Peyer's patch (tissue), 4 donors: ENCODE results near the gene DMD. TPM values are rescaled to one million over a fixed set of nuclear protein-coding genes. Genes with fewer than 3 reads are reported as not detected.

ENCODE experiments used
- DNase-seq, 3 donors: peaks; one replicate each; pipeline ENCODE4 v3.0.0-alpha.2; 2017 to 2019
- H3K27ac ChIP-seq, 4 donors: fragments of 200-600 bp; sonication (generic); one replicate each; pipeline ENCODE4 v1.5.1; 2016 to 2019
- H3K27me3 ChIP-seq, 2 donors: fragments of 200-600 bp; sonication (generic); one replicate each; pipeline ENCODE4 v1.5.1; 2019
- H3K36me3 ChIP-seq, 3 donors: fragments of 200-600 bp; sonication (generic); one replicate each; pipeline ENCODE4 v1.5.1; 2016 to 2019
- H3K4me1 ChIP-seq, 4 donors: fragments of 200-600 bp; sonication (generic); one replicate each; pipeline ENCODE4 v1.5.1; 2016 to 2019
- H3K4me3 ChIP-seq, 4 donors: fragments of 200-600 bp; sonication (generic); 1 replicate in 3 of 4; 2 replicates in 1 of 4; pipeline ENCODE4 v1.5.1; 2016 to 2019; ENCODE audit warnings: mild to moderate bottlenecking in 1 of 4
- H3K9me3 ChIP-seq, 4 donors: fragments of 200-600 bp; sonication (generic); one replicate each; pipeline ENCODE4 v1.5.1; 2016 to 2019; ENCODE audit warnings: mild to moderate bottlenecking in 1 of 4
- CTCF ChIP-seq, 6 experiments: fragments of 450-650 bp in 4 of 6; fragments of 200-600 bp in 2 of 6; sonication (generic) in 1 of 6; IDR thresholded peaks; one replicate each; pipeline ENCODE4 v1.5.1; 2017 to 2019; ENCODE audit warnings: antibody characterized with exemption in 6 of 6, mild to moderate bottlenecking in 3 of 6, moderate library complexity in 1 of 6
- POLR2A ChIP-seq, 2 donors: fragments of 450-650 bp; IDR thresholded peaks; one replicate each; pipeline ENCODE4 v1.5.1; 2017; ENCODE audit warnings: antibody characterized with exemption in 2 of 2, mild to moderate bottlenecking in 2 of 2, moderate library complexity in 2 of 2
- total RNA-seq, 4 donors: library from RNA; depleted of rRNA; stranded (reverse); fragments of >200 nt; gene quantifications; one replicate each; pipeline ENCODE4 v1.1.0, GENCODE V29; 2016

Gene DMD
- total RNA-seq, 4 donors from 2014 or later = 15.8 to 109 (median 19.1) TPM

DNA sequence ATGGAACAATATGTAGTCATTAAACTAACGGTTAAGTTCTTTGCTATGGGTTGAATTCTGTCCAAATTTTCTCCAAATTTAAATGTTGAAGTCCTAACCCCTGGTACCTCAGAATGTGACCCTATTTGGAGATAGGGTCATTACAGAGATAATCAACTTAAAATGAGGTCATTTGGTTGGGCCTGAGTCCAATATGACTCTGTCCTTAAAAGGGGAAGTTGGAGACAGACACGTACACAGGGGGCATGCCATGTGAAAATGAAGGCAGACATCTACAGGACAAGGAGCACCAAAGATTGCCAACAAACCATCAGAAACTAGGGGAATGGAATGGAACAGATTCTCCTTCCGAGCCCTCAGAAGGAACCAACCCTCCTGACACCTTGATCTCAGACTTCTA lies 1647.6 kb downstream of the DMD start:
- H3K4me3 ChIP-seq = no peak overlapping the region
- TF ChIP-seq CTCF (IDR thresholded peaks at IDR 0.05) (no peak), POLR2A (IDR thresholded peaks at IDR 0.05) (no peak)
- DNase-seq = no peak
- no peaks in the 10 kb centered on the region for H3K4me1 ChIP-seq
- H3K36me3 ChIP-seq = no peaks in the 10 kb centered on the region
- no peaks in the 10 kb centered on the region for H3K27me3 ChIP-seq
- no peaks in the 10 kb centered on the region for H3K9me3 ChIP-seq
- H3K27ac ChIP-seq = no peak overlapping the region

- H3K4me1 ChIP-seq = no peaks in the 10 kb centered on the region
- no peak for DNase-seq
These were observed 1655.8 kb downstream of the DMD start for GRCh38 chrX:31555506-31555905.

DNA sequence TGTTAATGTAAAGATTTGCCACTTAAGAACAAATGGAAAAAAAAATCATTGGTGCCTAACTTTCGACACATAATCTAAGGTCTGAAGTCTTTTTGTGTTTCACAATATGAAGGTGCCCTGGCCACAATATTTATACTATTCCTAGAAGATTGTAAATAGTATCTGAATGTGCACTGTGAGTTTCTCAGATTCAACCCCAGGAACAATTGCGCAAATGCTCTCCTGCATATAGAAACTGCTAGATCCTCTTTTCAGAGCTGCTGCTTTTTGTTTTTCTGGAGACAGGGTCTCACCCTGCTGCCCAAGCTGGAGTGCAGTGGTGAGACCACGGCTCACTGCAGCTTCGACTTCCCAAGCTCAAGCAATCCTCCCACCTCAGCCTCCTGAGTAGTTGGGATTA lies 1659.4 kb downstream of the DMD start:
- TF ChIP-seq POLR2A (IDR thresholded peaks at IDR 0.05) = no peak
- TF ChIP-seq CTCF (IDR thresholded peaks at IDR 0.05) = no peak
- Histone ChIP-seq H3K36me3 (no peaks in the 10 kb centered on the region), H3K27me3 (no peaks in the 10 kb centered on the region), H3K4me1 (no peaks in the 10 kb centered on the region), H3K9me3 (no peaks in the 10 kb centered on the region), H3K4me3 (no peak overlapping the region), H3K27ac (no peak overlapping the region)
- no peak for DNase-seq

More at GRCh38 chrX:31555506-31555905, 1655.8 kb downstream of the DMD start:
- H3K4me3 ChIP-seq = no peak overlapping the region
- H3K36me3 ChIP-seq = no peaks in the 10 kb centered on the region
- no peaks in the 10 kb centered on the region for H3K9me3 ChIP-seq
- no peak for TF ChIP-seq CTCF (IDR thresholded peaks at IDR 0.05)
- no peak for TF ChIP-seq POLR2A (IDR thresholded peaks at IDR 0.05)
- no peak overlapping the region for H3K27ac ChIP-seq
- no peaks in the 10 kb centered on the region for H3K27me3 ChIP-seq

DNA sequence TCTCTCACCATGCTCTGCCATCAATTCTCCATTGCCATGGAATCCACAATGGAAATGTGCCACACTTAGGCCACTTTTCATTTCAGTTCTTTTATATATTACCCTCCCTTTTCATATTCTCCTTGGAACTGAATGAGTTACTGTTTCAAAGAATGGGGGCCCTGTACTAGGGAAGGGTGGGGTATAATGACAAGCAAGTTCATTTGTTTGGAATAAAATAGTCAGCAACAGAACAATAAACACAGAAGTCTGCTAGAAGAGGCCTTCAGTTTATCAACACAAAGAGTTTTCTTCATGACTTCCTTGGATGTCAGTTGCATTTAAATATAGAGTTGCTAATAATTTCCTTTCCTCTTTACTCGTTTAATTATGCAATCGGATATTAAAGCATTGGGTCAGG lies 1661.2 kb downstream of the DMD start:
- Histone ChIP-seq H3K9me3 (no peaks in the 10 kb centered on the region), H3K4me3 (no peak overlapping the region), H3K4me1 (no peaks in the 10 kb centered on the region), H3K27me3 (no peaks in the 10 kb centered on the region), H3K36me3 (no peaks in the 10 kb centered on the region), H3K27ac (no peak overlapping the region)
- no peak for DNase-seq
- no peak for TF ChIP-seq CTCF (IDR thresholded peaks at IDR 0.05)
- no peak for TF ChIP-seq POLR2A (IDR thresholded peaks at IDR 0.05)

DNA sequence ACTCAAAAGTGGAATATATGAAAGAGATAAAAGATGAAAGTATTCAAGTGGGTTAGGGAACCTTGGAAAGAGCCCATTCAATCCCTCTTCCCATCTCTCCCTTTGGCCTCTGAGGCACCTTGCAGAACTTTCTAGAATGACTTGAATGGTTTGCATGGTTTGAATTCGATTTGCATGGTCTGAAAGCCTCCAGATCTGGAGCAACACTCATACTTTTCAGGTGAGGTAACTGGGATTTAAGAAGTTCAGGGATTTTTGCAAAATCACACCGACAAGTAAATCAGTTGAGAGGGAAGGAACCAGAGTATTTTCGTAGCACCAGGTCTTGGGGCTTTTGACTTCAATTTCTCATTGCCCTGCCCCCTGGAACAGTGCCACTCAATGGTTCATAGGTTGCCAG lies 1663.5 kb downstream of the DMD start:
- Histone ChIP-seq H3K27me3 (no peaks in the 10 kb centered on the region), H3K4me3 (no peak overlapping the region), H3K36me3 (no peaks in the 10 kb centered on the region), H3K27ac (no peak overlapping the region), H3K4me1 (no peaks in the 10 kb centered on the region), H3K9me3 (no peaks in the 10 kb centered on the region)
- DNase-seq = no peak
- TF ChIP-seq CTCF (IDR thresholded peaks at IDR 0.05) = no peak
- TF ChIP-seq POLR2A (IDR thresholded peaks at IDR 0.05) = no peak

GRCh38 chrX:31547416-31547815 lies 1663.9 kb downstream of the DMD start:
- H3K4me1 ChIP-seq = no peaks in the 10 kb centered on the region
- no peak for DNase-seq
- H3K27ac ChIP-seq = no peak overlapping the region
- TF ChIP-seq POLR2A (IDR thresholded peaks at IDR 0.05) = no peak
- TF ChIP-seq CTCF (IDR thresholded peaks at IDR 0.05) = no peak
- H3K9me3 ChIP-seq = no peaks in the 10 kb centered on the region
- H3K27me3 ChIP-seq = no peaks in the 10 kb centered on the region
- no peaks in the 10 kb centered on the region for H3K36me3 ChIP-seq
- no peak overlapping the region for H3K4me3 ChIP-seq
